OCI-LY1 (cell line): Measurements from ENCODE around the gene B9D2.

Source experiments
- H2AFZ ChIP-seq: fragments of 200-600 bp; sonication (generic), shearing (Covaris generic); 2 replicates; pipeline ENCODE4 v1.6.0; 2014; ENCODE audit warnings: antibody characterized with exemption, mild to moderate bottlenecking, low read length
- H3F3A ChIP-seq: fragments of 200-600 bp; sonication (generic), shearing (Covaris generic); 2 replicates; pipeline ENCODE4 v1.6.0; 2014; ENCODE audit warnings: mild to moderate bottlenecking, antibody characterized with exemption, low read length, moderate library complexity; ENCODE audit not compliant: insufficient read depth
- H3K27ac ChIP-seq: fragments of 200-600 bp; sonication (generic); 2 replicates; pipeline ENCODE4 v1.5.1; 2014; ENCODE audit warnings: low read length, mixed run types, mild to moderate bottlenecking, low read depth; ENCODE audit not compliant: poor library complexity, severe bottlenecking
- H3K27me3 ChIP-seq: fragments of 200-600 bp; sonication (generic); 2 replicates; pipeline ENCODE4 v1.6.0; 2014; ENCODE audit warnings: antibody characterized with exemption, mild to moderate bottlenecking, low read length, moderate library complexity; ENCODE audit not compliant: insufficient read depth
- H3K36me3 ChIP-seq: fragments of 200-600 bp; sonication (generic); 2 replicates; pipeline ENCODE4 v1.6.1; 2014; ENCODE audit warnings: mild to moderate bottlenecking, antibody characterized with exemption, low read length, moderate library complexity, mixed read lengths; ENCODE audit not compliant: insufficient read depth
- H3K4me1 ChIP-seq: fragments of 200-600 bp; sonication (generic); 2 replicates; pipeline ENCODE4 v1.5.1; 2014; ENCODE audit warnings: mild to moderate bottlenecking, low read length, moderate library complexity; ENCODE audit not compliant: insufficient read depth, severe bottlenecking
- H3K4me2 ChIP-seq: fragments of 200-600 bp; sonication (generic), shearing (Covaris generic); 2 replicates; pipeline ENCODE4 v1.6.1; 2014; ENCODE audit warnings: low read length
- H3K4me3 ChIP-seq: fragments of 200-600 bp; sonication (generic); 2 replicates; pipeline ENCODE4 v1.5.1; 2014; ENCODE audit warnings: low read length, low read depth, mild to moderate bottlenecking, mixed read lengths; ENCODE audit not compliant: poor library complexity, severe bottlenecking
- H3K79me2 ChIP-seq: fragments of 200-600 bp; shearing (Covaris generic); 2 replicates; pipeline ENCODE4 v1.6.1; 2016; ENCODE audit warnings: mixed run types, low read length, mixed read lengths; ENCODE audit not compliant: insufficient read depth
- H3K9ac ChIP-seq: fragments of 200-600 bp; sonication (generic), shearing (Covaris generic); 2 replicates; pipeline ENCODE4 v1.6.1; 2014; ENCODE audit warnings: mild to moderate bottlenecking, low read length, mixed read lengths
- H3K9me2 ChIP-seq: fragments of 200-600 bp; sonication (generic), shearing (Covaris generic); 2 replicates; pipeline ENCODE4 v1.6.1; 2014; ENCODE audit warnings: low read depth, mild to moderate bottlenecking, low read length, mixed read lengths
- H3K9me3 ChIP-seq: fragments of 200-600 bp; shearing (Covaris generic); 2 replicates; pipeline ENCODE4 v1.6.1; 2014; ENCODE audit warnings: low read length, mixed read lengths
- H4K20me1 ChIP-seq: fragments of 200-600 bp; sonication (generic), shearing (Covaris generic); 2 replicates; pipeline ENCODE4 v1.6.0; 2016; ENCODE audit warnings: mild to moderate bottlenecking, low read length; ENCODE audit not compliant: insufficient read depth
- CTCF ChIP-seq: fragments of 200-600 bp; sonication (generic), shearing (Covaris generic); IDR thresholded peaks from 2 replicates; pipeline ENCODE4 v1.5.1; 2017; ENCODE audit warnings: mild to moderate bottlenecking, antibody characterized with exemption, low read length, moderate library complexity, mixed read lengths
- EZH2 ChIP-seq: fragments of 200-600 bp; sonication (generic), shearing (Covaris generic); IDR thresholded peaks from 2 replicates; pipeline ENCODE4 v1.8.0; 2017; ENCODE audit warnings: borderline replicate concordance, mixed run types, mild to moderate bottlenecking, antibody characterized with exemption, low read length, moderate library complexity, mixed read lengths

Gene B9D2

GRCh38 chr19:41359741-41360140 is 4.2 kb downstream of the B9D2 start:
- Histone ChIP-seq H3K4me3 (no peak overlapping the region), H2AFZ (no peak overlapping the region), H3K4me1 (peaks cover 9% of the 10 kb centered on the region), H3K79me2 (no peaks in the 10 kb centered on the region), H3K36me3 (no peaks in the 10 kb centered on the region), H3K27ac (no peak overlapping the region), H3F3A (no peaks in the 10 kb centered on the region), H3K27me3 (no peaks in the 10 kb centered on the region), H3K9me2 (no peaks in the 10 kb centered on the region), H4K20me1 (no peaks in the 10 kb centered on the region), H3K9ac (no peak overlapping the region), H3K9me3 (no peaks in the 10 kb centered on the region), H3K4me2 (no peak overlapping the region)
- no peak for TF ChIP-seq CTCF
- TF ChIP-seq EZH2: no peak

- Histone ChIP-seq H3F3A (no peaks in the 10 kb centered on the region), H3K27me3 (no peaks in the 10 kb centered on the region), H3K9me2 (no peaks in the 10 kb centered on the region), H3K9ac (no peak overlapping the region), H3K9me3 (no peaks in the 10 kb centered on the region), H3K36me3 (no peaks in the 10 kb centered on the region), H3K4me1 (peaks cover 4% of the 10 kb centered on the region), H3K4me3 (no peak overlapping the region), H3K4me2 (no peak overlapping the region), H2AFZ (no peak overlapping the region), H3K79me2 (no peaks in the 10 kb centered on the region), H3K27ac (no peak overlapping the region), H4K20me1 (no peaks in the 10 kb centered on the region)
- no peak for TF ChIP-seq CTCF
- no peak for TF ChIP-seq EZH2
These were observed 6.2 kb downstream of the B9D2 start for GRCh38 chr19:41357746-41358145.

- Histone ChIP-seq H3K9ac (no peak overlapping the region), H3K4me2 (no peak overlapping the region), H3K9me3 (no peaks in the 10 kb centered on the region), H3K36me3 (no peaks in the 10 kb centered on the region), H3K4me1 (peaks cover 4% of the 10 kb centered on the region), H3K9me2 (no peaks in the 10 kb centered on the region), H3K27ac (no peak overlapping the region), H2AFZ (no peak overlapping the region), H3K79me2 (peaks cover 2% of the 10 kb centered on the region), H3F3A (no peaks in the 10 kb centered on the region), H4K20me1 (no peaks in the 10 kb centered on the region), H3K27me3 (no peaks in the 10 kb centered on the region), H3K4me3 (no peak overlapping the region)
- no peak for TF ChIP-seq CTCF
- no peak for TF ChIP-seq EZH2
These were observed 6.8 kb downstream of the B9D2 start for GRCh38 chr19:41356984-41357739.
